Heart right ventricle (tissue), 16 donors: ENCODE results near the gene TUBB4B. TPM values are rescaled to one million over a fixed set of nuclear protein-coding genes. Genes with fewer than 3 reads are reported as not detected.
A peak's percentile ranks its signal among the peaks of the same experiment; 100 is the strongest.

Experiments
- ATAC-seq, 8 donors: fragments of 200-7000 bp; cut with Tn5 transposase; one replicate each; pipeline ENCODE4 v1.9.1; 2020; ENCODE audit warnings: mild to moderate bottlenecking in 8 of 8, moderate library complexity in 8 of 8, moderate number of reproducible peaks in 1 of 8
- DNase-seq, 2 donors: peaks; one replicate each; pipeline ENCODE4 v3.0.0-alpha.2; 2020
- H3K27ac ChIP-seq, 10 donors: fragments of 200-600 bp; sonication (generic) in 2 of 10; one replicate each; pipeline versions ENCODE4 v1.5.0 to v1.8.0; 2020 to 2022; ENCODE audit warnings: mild to moderate bottlenecking in 3 of 10
- H3K27me3 ChIP-seq, 7 donors: fragments of 200-600 bp; one replicate each; pipeline ENCODE4 v1.8.0; 2021 to 2022; ENCODE audit warnings: mild to moderate bottlenecking in 2 of 7
- H3K36me3 ChIP-seq, 9 donors: fragments of 200-600 bp; sonication (generic) in 1 of 9; one replicate each; pipeline versions ENCODE4 v1.5.0 to v1.8.0; 2020 to 2022; ENCODE audit warnings: mild to moderate bottlenecking in 2 of 9
- H3K4me1 ChIP-seq, 9 donors: fragments of 200-600 bp; sonication (generic) in 1 of 9; one replicate each; pipeline versions ENCODE4 v1.5.0 to v1.8.0; 2020 to 2022; ENCODE audit warnings: mild to moderate bottlenecking in 4 of 9
- H3K4me3 ChIP-seq, 10 donors: fragments of 200-600 bp; sonication (generic) in 2 of 10; one replicate each; pipeline versions ENCODE4 v1.5.0 to v1.8.0; 2020 to 2022; ENCODE audit warnings: mild to moderate bottlenecking in 7 of 10, moderate library complexity in 2 of 10
- H3K9me3 ChIP-seq, 11 donors: fragments of 200-600 bp in 10 of 11; sonication (generic) in 2 of 11; one replicate each; pipeline versions ENCODE4 v1.5.0 to v1.8.0; 2013 to 2022; ENCODE audit warnings: mild to moderate bottlenecking in 2 of 11, control low read depth in 1 of 11, moderate library complexity in 1 of 11
- CTCF ChIP-seq, 9 donors: fragments of 200-600 bp; sonication (generic) in 2 of 9; IDR thresholded peaks; one replicate each; pipeline versions ENCODE4 v1.5.0 to v1.8.0; 2021 to 2022; ENCODE audit warnings: antibody characterized with exemption in 9 of 9, mild to moderate bottlenecking in 5 of 9, moderate library complexity in 1 of 9
- WGBS, 2 donors: extraction: QIAGEN DNeasy Blood & Tissue Kit; methylation state at CpG; one replicate each; pipeline ENCODE4 v1.1.7; 2013; ENCODE audit warnings: inconsistent platforms in 1 of 2; 5-methylcytosine and 5-hydroxymethylcytosine counted together
- intact Hi-C, 10 donors: fragments of 100-400 bp; cut with DNase I; formaldehyde crosslinking; loops; one replicate each; pipeline versions ENCODE4 v1.11.1 to v1.14.2; 2022
- polyA plus RNA-seq, 2 donors: library from polyadenylated mRNA; stranded (reverse); fragments of 200-250 nt; gene quantifications; one replicate each; pipeline ENCODE4 v1.2.3, GENCODE V29; 2013
- total RNA-seq, 10 donors: library from RNA; stranded (reverse); fragmentation: NEBNext Ultra II Directional in 3 of 10; extraction: Animal tissue kit (Norgen Biotek cat#: 25700) in 3 of 10; gene quantifications; one replicate each; pipeline versions ENCODE4 v1.2.1 to v1.2.4, GENCODE V29; 2021 to 2023
- donor health status: Arrhythmogenic right ventricular cardiomyopathy.
- donor health status: ischemic (EF 13 %, LVEDD 7.1; RV severe dilation, severe dysfunction).
- donor health status: healthy with polysubstance abuse.
- donor health status: DM: no; HTN: yes; CAD: no.
- donor health status: DM: no; HTN: no; CAD: no.
- donor health status: ischemic (EF 25% LVEDD 6.9; RV normal size, moderate dysfunction).
- donor health status: ischemic (EF 25% LVEDD 5.7; RV mildly dilated, moderate dysfunction).
- donor health status: healthy.
- donor health status: DM: yes; HTN: yes; CAD: no.
- donor health status: Ischemic cardiomyopathy.
- donor health status: ischemic (EF 35%, LVEDD 5.7; RV mildly dilated, moderate dysfunction).
- donor health status: nonischemic (EF 11% LVEDD 7.7; RV severe dilation, severe dysfunction).
- donor health status: DM: yes; HTN: yes; CAD: no.
- donor health status: PGD.
- donor health status: ischemic (EF 29% LVEDD 5.4; RV normal size, mild dysfunction).
- donor health status: nonischemic (EF 23%, LVEDD 6.1; RV moderate dilation, normal function).

Gene TUBB4B
- total and polyA plus RNA-seq, 12 donors = 211 to 992 (median 355) TPM

GRCh38 chr9:137221095-137221505 lies 20.0 kb upstream of the TUBB4B start:
- peaks cover 17 to 55% (median 37%) of the 10 kb centered on the region in 9 donors for H3K4me1 ChIP-seq
- H3K27me3 ChIP-seq = peaks cover 0 to 5% (median 0%) of the 10 kb centered on the region in 7 donors
- H3K27ac ChIP-seq = peak overlapping the region in 8 of 10 donors; percentile 36 to 78 (median 62)
- DNase-seq (no peak), ATAC-seq (no peak)
- WGBS, 2 donors = 71 to 72% methylated on average over 8 to 14 of the region's 14 CpGs
- intact Hi-C loops = loop anchor here in 2 of 10 donors (5.0 kb wide), 1 partner anchor 34 kb away; the partner anchor contains the start of genes ANAPC2 (in 2 of the 2) and SSNA1 (in 2 of the 2)
- TF ChIP-seq CTCF (IDR thresholded peaks at IDR 0.05) = no peak
- peaks cover 0 to 7% (median 0%) of the 10 kb centered on the region in 9 donors for H3K36me3 ChIP-seq
- peak overlapping the region in 9 of 10 donors; percentile 30 to 64 (median 51) for H3K4me3 ChIP-seq
- no peaks in the 10 kb centered on the region for H3K9me3 ChIP-seq

- ATAC-seq = no peak
- H3K4me1 ChIP-seq = peaks cover 17 to 54% (median 37%) of the 10 kb centered on the region in 9 donors
Observed at GRCh38 chr9:137221506-137222111, 19.5 kb upstream of the TUBB4B start.

GRCh38 chr9:137222190-137223077 lies 18.7 kb upstream of the TUBB4B start, which contains the start of gene RNF208:
Gene RNF208 (minus strand): TSS chr9:137222240. CDS start chr9:137221212, 1,028 bp downstream.
- Histone ChIP-seq H3K9me3 (no peaks in the 10 kb centered on the region), H3K27me3 (peaks cover 0 to 5% (median 0%) of the 10 kb centered on the region in 7 donors), H3K27ac (peak within 1 kb of the TSS; percentile 70 to 96 (median 92)), H3K36me3 (no peaks in the 10 kb centered on the region), H3K4me1 (peaks cover 17 to 52% (median 37%) of the 10 kb centered on the region in 9 donors), H3K4me3 (peak within 1 kb of the TSS; percentile 44 to 94 (median 71))
- DNase-seq (peak in 1 of 2 donors; percentile 45), ATAC-seq (peak; percentile 1 to 12 (median 3))
- TF ChIP-seq CTCF (IDR thresholded peaks at IDR 0.05) = peak in 1 of 9 donors; percentile 5
- 5% methylated on average over 57 to 81 of the region's 88 CpGs for WGBS, 2 donors
- intact Hi-C loops = loop anchor here in 7 of 10 donors (1.0 to 5.0 kb wide), 5 partner anchors 18 to 35 kb away; partner anchors contain the start of genes ANAPC2 (in 6 of the 7), SSNA1 (in 6 of the 7), TPRN (in 1 of the 7) and TUBB4B (in 1 of the 7)

More at GRCh38 chr9:137221506-137222111, 19.5 kb upstream of the TUBB4B start:
- 6% methylated on average over 54 to 61 of the region's 61 CpGs for WGBS, 2 donors
- no peak for DNase-seq
- Histone ChIP-seq H3K36me3 (peaks cover 0 to 2% (median 0%) of the 10 kb centered on the region in 9 donors), H3K27ac (peak overlapping the region in 9 of 10 donors; percentile 36 to 78 (median 62)), H3K9me3 (no peaks in the 10 kb centered on the region), H3K4me3 (peak overlapping the region; percentile 18 to 64 (median 50)), H3K27me3 (peaks cover 0 to 5% (median 0%) of the 10 kb centered on the region in 7 donors)
- TF ChIP-seq CTCF (IDR thresholded peaks at IDR 0.05) = no peak
- intact Hi-C loops = loop anchor here in 6 of 10 donors (2.0 to 5.0 kb wide), 4 partner anchors 19 to 34 kb away; partner anchors contain the start of genes ANAPC2 (in 5 of the 6), SSNA1 (in 5 of the 6), TPRN (in 1 of the 6) and TUBB4B (in 1 of the 6)
